Glomerular endothelial cell (primary cell): ENCODE measurements around the gene GUSB. TPM values are rescaled to one million over a fixed set of nuclear protein-coding genes. Genes with fewer than 3 reads are reported as not detected.
A peak's percentile ranks its signal among the peaks of the same experiment; 100 is the strongest.
"Not testable (repeated sequence)": the region's sequence is repeated elsewhere in the genome, so short reads cannot be mapped to it uniquely, and the experiment has no call there.

Experiments used
- DNase-seq: peaks from one replicate; pipeline ENCODE4 v3.0.0-alpha.2; 2011; ENCODE audit warnings: low read depth, low spot score; ENCODE audit errors: extremely low read depth
- total RNA-seq: library from RNA; depleted of rRNA; stranded (reverse); fragments of >200 nt; gene quantifications from 2 replicates; pipeline ENCODE4 v1.2.3, GENCODE V29; 2015

GUSB gene
- total RNA-seq, result 12.0 and 38.0 TPM in 2 replicates

- peak; percentile 18 for DNase-seq
Measured at GRCh38 chr7:65981965-65982792, at the start of gene GUSB. TSS of gene GUSB (minus strand) at chr7:65982213. CDS start at chr7:65982183, 30 bp downstream.

GRCh38 chr7:66028342-66028741 is 46.3 kb upstream of the GUSB start:
- DNase-seq, result not testable (repeated sequence)

DNA sequence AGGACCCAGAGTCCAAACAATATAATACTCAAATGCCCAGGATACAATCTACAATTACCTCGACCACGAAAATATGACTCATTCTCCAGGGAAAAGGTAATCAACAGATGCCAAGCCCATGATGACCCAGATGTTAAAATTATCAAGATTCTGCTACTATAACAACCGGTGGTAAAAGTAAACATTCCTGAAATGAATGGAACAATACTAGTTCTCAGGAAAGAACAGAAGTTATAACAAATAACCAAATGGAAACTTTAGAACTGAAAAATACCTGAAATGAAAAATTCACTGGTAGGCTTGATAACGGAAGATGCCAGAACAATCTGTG is 34.1 kb upstream of the GUSB start:
- peak; percentile 5 for DNase-seq

- DNase-seq, result no peak
Measured at GRCh38 chr7:66015440-66016130, 33.6 kb upstream of the GUSB start.

DNA sequence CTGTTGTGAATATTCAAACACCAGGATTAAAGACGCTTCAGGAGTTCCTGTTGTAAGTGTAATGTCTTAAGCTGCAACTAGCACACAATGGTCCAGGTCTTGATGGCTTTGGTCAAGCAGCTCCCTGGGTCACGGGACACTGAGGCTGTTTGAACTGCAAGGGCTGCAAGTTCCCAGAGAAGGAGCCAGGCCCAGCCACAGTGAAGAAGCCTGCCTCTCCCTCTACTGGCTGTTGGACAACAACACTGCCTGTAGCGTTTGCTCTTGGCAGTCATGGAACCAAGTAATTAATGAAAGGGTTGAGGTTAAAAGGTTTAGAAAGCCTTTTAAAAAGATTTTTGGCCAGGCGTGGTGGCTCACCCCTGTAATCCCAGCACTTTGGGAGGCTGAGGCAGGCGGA is 31.9 kb upstream of the GUSB start:
- DNase-seq, result peak; percentile 7

- DNase-seq, result no peak
Measured at GRCh38 chr7:66007232-66007631, 25.2 kb upstream of the GUSB start.

DNA sequence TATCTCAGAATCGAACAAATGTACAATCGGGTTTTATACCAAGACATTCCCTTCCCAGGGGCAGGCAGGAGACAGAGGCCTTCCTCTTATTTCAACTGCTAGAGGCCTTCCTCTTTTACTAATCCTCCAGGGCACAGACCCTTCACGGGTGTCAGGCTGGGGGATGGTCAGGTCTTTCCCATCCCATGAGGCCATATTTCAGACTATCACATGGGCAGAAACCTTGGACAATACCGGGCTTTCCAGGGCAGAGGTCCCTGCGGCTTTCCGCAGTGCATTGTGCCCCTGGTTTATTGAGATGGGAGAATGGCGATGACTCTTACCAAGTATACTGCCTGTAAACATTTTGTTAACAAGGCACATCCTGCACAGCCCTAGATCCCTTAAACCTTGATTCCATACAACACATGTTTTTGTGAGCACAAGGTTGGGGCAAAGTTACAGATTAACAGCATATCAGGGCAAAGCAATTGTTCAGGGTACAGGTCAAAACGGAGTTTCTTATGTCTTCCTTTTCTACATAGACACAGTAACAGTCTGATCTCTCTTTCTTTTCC is 23.2 kb upstream of the GUSB start:
- not testable (repeated sequence) for DNase-seq

DNA sequence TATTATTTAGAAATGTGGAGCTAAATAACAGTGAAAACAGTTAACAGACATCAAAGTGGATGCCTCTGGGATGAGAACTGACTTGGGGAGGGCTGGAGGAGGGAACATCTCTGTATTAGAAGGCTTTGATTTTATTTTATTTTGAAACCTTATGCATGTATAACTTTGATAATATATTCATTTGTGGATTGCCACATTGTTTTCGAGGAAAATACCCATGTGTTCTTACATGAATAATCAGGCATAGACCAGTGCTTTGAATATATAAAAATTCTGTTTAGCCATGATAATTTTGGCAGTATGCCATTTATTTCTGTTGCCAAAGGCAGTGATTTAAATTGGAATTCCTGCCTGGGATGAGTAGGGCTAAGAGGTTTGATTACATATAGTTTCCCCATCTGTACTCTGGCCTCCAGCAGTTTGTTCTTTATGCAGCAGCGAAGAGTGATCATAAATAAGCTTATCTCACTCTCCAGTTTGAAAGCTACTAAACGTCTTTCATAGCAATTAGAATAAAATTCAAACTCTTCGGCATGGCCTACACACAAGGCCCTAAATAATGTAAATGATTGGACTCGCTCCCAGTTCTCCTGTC is 18.9 kb upstream of the GUSB start:
- not testable (repeated sequence) for DNase-seq

- not testable (repeated sequence) for DNase-seq
Measured at GRCh38 chr7:65994984-65995383, 13.0 kb upstream of the GUSB start.

- no peak for DNase-seq
Measured at GRCh38 chr7:65992526-65992925, 10.5 kb upstream of the GUSB start.

- not testable (repeated sequence) for DNase-seq
Measured at GRCh38 chr7:65991829-65992228, 9.8 kb upstream of the GUSB start.

DNA sequence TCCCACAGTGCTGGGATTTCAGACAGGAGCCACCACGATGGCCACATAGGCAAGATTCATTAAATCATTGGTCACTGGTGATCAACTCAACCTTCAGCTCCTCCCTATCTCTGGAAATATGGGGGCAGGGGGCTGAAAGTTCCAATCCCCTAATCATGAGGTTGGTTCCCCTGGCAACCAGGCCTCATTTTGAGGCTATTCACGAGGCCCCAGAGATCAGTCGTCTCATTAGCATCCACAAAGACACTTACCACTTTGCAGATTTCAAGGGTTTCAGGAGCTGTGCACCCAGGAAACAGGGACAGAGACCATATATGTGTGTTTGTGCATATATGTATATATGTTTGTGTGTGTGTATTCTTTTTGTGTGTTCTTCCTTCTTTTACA is 7.7 kb upstream of the GUSB start:
- no peak for DNase-seq

DNA sequence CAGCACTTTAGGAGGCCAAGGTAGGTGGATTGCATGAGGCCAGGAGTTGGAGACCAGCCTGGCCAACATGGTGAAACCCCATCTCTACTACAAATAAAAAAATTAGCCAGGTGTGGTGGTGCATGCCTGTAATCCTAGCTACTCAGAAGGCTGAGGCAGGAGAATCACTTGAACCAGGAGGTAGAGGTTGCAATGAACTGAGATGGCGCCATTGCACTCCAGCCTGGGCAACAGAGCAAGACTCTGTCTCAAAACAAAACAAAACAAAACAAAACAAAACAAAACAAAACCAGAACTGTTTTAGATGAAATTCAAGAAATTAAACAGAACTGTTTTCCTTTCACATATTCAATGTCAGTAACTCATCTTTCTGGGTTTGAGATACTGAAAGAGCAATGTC is 6.5 kb upstream of the GUSB start:
- not testable (repeated sequence) for DNase-seq

- no peak for DNase-seq
Measured at GRCh38 chr7:65988084-65988483, 6.1 kb upstream of the GUSB start.

GRCh38 chr7:65983965-65984658 is 2.1 kb upstream of the GUSB start:
- peak; percentile 41 for DNase-seq

- DNase-seq, result no peak
Measured at GRCh38 chr7:65980478-65981250, 1.3 kb downstream of the GUSB start.

DNA sequence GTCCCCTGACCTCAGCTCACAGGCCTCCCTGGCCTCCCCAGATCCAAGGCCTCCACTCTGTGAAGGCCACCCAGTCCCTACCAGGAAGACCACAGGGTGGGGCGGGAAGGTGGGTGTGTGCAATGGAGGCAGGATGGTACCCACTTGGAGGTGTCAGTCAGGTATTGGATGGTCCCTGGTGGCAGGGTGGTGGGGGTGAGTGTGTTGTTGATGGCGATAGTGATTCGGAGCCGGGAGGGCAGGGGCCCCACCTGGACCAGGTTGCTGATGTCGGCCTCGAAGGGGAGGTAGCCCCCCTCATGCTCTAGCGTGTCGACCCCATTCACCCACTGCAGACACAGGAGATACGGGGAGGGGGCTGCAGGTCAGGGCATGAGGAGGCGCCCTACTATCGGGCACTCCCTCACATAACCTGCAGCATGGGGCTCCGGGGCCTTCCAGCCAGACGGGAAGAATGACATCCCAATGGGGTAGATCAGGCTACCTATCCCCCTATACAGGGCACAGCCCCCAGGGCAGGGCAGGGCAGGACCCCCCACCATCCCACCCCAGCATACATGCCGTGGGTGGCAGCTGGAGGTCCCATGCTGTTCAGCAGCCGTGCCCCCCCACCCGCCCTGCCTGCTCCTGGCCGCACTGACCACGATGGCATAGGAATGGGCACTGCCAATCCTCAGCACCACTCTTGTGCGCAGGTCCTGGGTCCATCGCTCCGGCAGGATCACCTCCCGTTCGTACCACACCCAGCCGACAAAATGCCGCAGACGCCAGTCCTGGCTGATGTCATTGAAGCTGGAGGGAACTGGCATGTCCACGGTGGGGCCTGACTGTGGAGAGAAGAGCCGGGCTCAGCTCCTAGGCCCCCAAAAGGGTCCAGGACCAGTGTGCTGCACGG is 2.2 kb downstream of the GUSB start:
- DNase-seq, result no peak

GRCh38 chr7:65978891-65979582 is 3.0 kb downstream of the GUSB start:
- DNase-seq, result no peak
